Right lobe of liver (tissue), 4 donors: ENCODE results near the gene BLOC1S2.

Experiments
- CTCF ChIP-seq, 4 donors: fragments of 200-600 bp in 3 of 4; fragments of 450-650 bp in 1 of 4; IDR thresholded peaks; one replicate each; pipeline versions ENCODE4 v1.5.1 to v1.8.0; 2016 to 2022; ENCODE audit warnings: antibody characterized with exemption in 4 of 4, mild to moderate bottlenecking in 2 of 4
- POLR2A ChIP-seq: fragments of 450-650 bp; IDR thresholded peaks from one replicate; pipeline ENCODE4 v1.6.1; 2017; ENCODE audit warnings: antibody characterized with exemption, mild to moderate bottlenecking
- donor health status: DM: no; HTN: no; CAD: no.
- donor health status: DM: no; HTN: no; CAD: no.
- donor health status: DM: no; HTN: yes; CAD: no.

- peak; percentile 51 for TF ChIP-seq POLR2A
- no peak for TF ChIP-seq CTCF (IDR thresholded peaks at IDR 0.05)
Observed at GRCh38 chr10:100267239-100268104, 19.0 kb downstream of the BLOC1S2 start, which contains the start of gene CWF19L1.
